DOHH2 (cell line): ENCODE measurements around the gene TP53BP2.

ENCODE experiments used
- EZH2phosphoT487 ChIP-seq: fragments of 200-600 bp; sonication (generic); IDR thresholded peaks from 2 replicates; pipeline ENCODE4 v1.6.1; 2017; ENCODE audit warnings: borderline replicate concordance, mild to moderate bottlenecking, antibody characterized with exemption, low read length, moderate library complexity, mixed read lengths
- TF ChIP-seq, protein P1 (sequence below): fragments of 200-600 bp; sonication (generic); IDR thresholded peaks from one replicate; pipeline ENCODE4 v1.5.1; 2014; ENCODE audit warnings: antibody characterized with exemption, mild to moderate bottlenecking, low read depth, low read length; ENCODE audit not compliant: poor library complexity, severe bottlenecking

DNA sequence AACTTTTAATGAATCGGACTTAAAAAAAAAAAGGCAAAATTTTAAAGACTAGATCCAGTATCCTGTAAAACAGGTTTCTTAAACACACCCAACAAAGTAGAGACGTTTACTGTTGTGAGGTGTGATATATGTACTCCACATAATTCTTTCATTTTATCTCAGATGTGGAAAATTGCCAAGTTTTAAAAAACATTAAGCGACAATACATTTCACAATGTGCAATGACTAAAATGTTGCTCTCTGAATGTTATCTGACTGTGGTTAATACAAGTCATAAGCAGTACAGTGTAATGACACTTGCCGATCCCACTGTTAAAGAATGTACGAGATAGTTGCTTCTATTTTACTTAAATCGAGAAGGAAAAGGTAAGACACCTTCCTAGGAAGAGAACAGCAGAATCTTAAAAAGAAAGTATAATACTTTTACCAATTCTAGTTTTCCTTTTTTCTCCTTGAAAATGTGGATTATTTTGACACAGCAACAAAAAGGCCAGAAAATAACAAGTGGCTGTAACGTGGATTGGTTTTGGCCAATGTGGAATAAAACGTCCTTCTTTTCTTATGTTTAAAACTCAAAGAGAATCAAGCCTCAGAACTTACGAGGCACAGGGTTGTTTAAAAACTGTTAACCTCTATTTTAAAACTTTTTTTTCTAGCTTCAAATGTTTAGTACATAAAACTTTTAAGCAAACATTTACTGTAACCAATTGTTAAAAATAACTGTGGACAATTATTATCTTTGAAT is 51.4 kb downstream of the TP53BP2 start:
- TF ChIP-seq EZH2phosphoT487 = no peak
- TF ChIP-seq, protein P1, sequence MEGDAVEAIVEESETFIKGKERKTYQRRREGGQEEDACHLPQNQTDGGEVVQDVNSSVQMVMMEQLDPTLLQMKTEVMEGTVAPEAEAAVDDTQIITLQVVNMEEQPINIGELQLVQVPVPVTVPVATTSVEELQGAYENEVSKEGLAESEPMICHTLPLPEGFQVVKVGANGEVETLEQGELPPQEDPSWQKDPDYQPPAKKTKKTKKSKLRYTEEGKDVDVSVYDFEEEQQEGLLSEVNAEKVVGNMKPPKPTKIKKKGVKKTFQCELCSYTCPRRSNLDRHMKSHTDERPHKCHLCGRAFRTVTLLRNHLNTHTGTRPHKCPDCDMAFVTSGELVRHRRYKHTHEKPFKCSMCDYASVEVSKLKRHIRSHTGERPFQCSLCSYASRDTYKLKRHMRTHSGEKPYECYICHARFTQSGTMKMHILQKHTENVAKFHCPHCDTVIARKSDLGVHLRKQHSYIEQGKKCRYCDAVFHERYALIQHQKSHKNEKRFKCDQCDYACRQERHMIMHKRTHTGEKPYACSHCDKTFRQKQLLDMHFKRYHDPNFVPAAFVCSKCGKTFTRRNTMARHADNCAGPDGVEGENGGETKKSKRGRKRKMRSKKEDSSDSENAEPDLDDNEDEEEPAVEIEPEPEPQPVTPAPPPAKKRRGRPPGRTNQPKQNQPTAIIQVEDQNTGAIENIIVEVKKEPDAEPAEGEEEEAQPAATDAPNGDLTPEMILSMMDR = no peak
